Hematopoietic multipotent progenitor cell treated with erythropoietin and hydrocortisone succinate and interleukin-3 and kit ligand, for 15 days (in vitro differentiated cells): ENCODE results near the gene TRERF1.
A peak's percentile ranks its signal among the peaks of the same experiment; 100 is the strongest.
"Not testable (repeated sequence)": the region's sequence is repeated elsewhere in the genome, so short reads cannot be mapped to it uniquely, and the experiment has no call there.

ENCODE experiments used
- DNase-seq: peaks from one replicate; pipeline ENCODE4 v3.0.0-alpha.2; 2015; ENCODE audit warnings: low spot score

Gene TRERF1

DNA sequence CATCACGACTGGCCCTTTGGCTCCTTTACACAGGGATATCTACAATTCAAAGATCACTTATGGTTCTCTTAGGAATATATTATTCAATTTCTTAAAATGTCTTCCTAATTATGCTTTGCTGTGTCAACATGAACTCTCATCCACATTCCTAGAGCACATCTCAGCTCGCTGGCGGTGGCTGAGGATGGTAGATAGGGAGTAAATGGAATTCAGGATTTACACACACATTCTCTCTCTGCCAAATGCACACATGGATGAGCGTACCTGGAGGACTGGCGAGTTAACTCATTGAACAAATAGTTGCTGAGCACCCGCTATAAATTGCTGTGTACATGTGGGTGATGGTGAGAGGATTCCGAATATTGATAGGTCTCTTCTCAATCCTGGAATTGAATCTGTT is 229.3 kb downstream of the TRERF1 start:
- no peak for DNase-seq

DNA sequence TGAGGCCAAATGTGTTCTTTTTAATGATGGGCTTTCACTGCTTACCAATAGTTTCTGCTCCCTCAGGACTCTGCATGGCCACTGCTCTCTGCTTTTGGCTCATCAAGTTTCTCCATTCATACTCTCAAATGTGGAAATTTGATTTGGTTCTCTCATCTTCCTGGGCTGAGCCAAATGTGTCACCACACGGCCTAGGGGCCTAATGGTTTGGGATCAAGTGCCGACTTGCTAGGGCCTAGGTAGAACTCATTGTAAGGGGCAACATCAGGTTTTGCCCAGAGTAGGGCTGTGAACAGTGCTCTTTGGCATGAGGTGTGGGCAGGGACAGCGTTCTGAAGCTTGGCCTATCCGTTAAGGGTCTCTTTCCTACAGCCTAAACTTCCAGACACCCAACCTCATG is 230.2 kb downstream of the TRERF1 start:
- no peak for DNase-seq

DNA sequence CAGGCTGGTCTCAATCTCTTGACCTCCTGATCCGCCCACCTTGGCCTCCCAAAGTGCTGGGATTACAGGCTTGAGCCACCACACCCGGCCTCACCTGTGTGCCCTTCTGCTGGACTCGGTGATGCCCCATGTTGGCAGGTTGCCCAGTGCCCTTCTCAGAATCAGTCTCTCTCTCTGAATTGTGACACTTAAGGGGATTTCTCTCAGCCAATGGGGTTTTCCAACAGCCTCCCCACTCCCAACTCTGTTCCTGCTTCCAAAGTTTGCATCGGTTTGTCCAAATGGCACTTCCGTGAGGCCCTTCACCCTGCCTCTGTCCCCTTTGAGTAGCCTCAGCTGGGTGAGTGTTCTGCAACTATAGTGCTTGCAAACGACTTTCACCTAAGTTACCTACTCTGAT is 230.9 kb downstream of the TRERF1 start:
- no peak for DNase-seq

DNA sequence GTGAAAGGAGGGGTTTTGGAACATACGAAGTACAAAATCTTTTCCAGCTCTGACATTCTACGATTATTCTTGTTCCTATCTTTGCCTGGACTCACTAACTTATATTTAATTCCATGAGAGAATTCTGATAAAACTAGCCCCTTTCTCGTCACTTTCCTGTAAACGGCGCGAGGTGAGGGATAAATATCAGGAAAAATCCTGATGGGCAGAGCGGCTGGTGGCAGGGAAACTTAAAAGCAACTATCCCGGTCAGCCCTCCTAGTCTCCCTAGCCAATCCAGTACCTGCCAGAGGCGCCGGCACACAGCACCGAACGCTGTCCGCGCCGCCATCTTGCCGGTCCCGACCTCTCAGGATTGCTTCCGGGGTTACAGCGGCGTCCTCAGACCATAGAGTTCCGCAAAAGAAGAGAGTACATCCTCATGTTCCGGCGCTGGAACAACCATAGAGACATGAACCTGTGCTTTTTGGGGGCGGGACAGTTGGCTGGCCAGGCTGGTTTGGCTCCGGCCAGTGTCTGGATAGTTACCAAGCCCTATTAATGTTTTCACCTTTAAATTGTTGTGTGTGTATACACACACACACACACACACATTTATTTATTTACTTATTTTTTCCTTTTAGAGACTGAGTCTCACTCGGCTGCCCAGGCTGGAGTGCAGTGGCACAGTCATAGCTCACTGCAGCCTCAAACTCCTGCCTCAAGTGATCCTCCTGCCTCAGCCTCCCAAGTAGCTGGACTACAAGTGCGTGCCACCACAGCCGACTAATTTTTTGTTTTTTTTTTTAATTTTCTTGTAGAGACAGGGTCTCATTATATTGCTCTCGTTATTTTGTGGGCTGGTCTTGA is 234.0 kb downstream of the TRERF1 start, which contains the start of gene MRPS10:
MRPS10 (minus strand) TSS at position 343 of the 849 bp plus-strand sequence; CDS start at position 331, 12 bp downstream.
- peak; percentile 93 for DNase-seq

DNA sequence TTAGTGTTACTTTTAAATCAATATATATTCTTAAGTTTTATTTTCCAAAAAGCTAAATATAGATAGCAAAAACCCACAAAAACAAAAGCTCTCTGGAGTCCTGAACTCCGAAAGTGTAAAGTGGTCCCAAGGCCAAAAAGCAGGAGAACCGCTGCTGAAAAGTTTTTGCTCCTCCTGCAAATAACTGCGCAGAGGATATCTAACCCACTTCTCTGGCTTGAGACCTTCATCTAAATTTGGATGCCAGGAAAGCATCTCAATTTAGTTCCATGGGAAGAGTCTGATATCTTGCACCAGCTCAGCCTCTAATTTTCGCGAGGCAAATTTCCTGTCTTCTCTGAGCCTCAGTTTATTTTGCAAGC is 234.6 kb downstream of the TRERF1 start:
- peak; percentile 24 for DNase-seq

DNA sequence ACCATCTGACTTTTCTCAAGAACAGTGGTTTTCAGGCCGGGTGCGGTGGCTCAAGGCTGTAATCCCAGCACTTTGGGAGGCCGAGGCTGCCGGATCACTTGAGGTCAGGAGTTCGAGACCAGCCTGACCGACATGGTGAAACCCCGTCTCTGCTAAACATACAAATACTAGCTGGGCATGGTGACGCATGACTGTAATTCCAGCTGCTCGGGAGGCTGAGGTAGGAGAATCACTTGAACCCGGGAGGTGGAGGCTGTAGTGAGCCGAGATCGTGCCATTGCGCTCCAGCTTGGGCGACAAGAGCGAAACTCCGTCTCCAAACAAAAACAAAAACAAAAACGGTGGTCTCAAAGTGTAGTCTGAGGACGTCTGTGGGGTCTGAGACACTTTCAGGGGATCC is 235.2 kb downstream of the TRERF1 start:
- not testable (repeated sequence) for DNase-seq

DNA sequence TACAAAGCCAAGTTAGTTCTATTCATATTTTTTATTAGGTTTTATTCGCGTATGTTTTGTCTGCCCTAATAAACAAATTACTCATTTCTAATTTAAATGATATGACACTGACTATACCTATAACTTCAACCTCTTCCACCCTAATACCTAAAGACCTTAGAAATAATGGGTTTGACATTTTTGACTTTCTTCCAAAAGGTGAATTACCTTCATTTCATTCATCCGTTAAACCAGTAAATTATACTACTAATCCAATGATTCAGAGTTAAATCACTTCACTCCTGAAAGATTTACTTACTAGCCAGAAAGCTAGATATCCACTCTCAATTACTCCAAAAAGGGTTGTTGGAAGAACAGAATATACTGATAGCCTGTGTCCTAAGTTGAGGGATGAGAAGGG is 239.3 kb downstream of the TRERF1 start:
- no peak for DNase-seq

DNA sequence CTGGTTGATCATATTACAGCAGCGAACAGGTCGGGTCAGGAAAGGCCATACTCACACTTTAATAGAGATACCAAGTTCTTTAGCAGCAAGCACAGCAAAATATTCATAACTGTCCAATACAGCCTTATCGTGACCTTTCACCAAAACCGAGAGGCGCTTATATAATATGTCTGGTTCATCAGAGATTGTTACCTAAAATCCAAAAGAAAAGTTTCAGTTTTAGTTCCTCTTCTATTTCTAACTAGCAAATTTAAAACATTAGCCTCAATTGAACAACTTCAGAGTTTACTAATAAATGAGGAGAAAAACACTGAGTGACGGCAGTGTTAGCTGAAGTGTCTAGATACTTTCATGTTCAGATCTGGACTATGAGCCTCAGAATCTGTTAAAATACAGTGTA is 240.0 kb downstream of the TRERF1 start:
- DNase-seq, result no peak

DNA sequence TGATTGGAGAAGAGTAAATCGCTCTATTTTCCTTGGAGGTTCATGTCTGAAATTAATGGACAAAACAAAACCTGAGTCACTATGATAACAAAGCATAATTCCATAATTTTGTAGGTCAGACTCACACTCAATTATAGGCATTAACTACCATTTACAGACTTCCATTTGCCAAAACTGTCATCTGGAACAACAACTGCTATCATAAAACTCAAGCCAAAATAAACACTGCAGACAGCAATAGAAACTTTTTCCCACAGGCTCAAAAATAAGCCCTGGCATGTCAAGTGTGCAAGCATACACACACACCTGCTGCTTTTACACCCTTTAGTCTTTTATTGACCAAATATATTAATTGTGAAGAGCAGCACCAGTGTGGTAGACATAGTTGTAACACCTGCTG is 241.2 kb downstream of the TRERF1 start:
- DNase-seq, result no peak

DNA sequence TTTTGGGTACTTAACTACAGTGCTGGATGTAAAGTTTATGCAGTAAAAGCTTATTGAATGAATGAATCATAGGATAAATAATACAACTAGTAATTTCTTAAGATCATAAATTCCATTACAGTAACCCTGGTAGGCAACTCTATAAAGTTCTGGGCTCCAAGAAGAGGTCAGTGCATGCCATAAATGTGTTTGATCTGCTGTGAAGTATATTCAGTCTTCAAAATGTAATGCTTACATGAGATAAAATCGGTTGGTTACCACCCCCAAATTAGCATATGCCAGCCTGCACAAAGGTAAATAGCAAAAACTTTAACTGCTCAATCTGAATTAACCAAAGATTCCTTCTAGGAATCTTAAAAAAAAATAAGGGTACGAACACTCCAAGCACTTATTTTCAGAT is 244.2 kb downstream of the TRERF1 start:
- not testable (repeated sequence) for DNase-seq

DNA sequence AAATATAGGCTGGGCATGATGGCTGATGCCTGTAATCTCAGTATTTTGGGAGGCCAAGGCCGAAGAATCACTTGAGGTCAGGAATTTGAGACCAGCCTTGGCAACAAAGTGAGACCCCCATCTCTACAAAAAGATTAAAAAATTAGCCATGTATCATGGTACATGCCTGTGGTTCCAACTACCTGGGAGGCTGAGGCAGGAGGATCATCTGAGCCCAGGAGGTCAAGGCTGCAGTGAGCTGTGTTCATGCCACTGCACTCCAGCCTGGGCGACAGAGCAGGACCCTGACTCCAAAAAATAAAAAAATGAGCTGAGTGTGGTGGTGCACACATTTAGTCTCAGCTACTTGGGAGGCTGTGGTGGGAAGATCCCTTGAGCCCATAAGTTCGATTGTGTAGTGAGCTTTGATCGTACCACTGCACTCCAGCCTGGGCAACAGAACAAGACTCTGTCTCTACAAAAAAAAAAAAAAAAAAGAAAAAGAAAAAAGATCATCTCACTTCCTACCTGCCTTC is 246.9 kb downstream of the TRERF1 start:
- DNase-seq, result no peak

DNA sequence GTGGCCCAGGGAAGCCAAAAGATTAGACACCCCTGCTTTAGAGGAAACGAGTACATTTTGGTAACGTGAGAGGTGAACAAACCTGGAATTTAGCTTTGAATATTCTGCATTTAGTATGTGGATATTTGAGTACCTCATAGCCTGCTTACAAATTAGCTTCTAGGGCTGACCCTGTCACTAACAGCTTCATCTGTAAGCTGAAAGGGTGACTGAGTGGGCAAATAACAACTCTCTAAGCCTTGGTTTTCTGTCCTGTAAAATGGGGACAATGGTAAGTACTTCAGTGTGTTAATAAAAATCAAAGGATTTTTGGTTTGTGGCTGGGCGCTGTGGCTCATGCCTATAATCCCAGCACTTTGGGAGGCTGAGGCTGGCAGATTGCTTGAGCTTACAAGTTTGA is 248.5 kb downstream of the TRERF1 start:
- DNase-seq, result no peak

DNA sequence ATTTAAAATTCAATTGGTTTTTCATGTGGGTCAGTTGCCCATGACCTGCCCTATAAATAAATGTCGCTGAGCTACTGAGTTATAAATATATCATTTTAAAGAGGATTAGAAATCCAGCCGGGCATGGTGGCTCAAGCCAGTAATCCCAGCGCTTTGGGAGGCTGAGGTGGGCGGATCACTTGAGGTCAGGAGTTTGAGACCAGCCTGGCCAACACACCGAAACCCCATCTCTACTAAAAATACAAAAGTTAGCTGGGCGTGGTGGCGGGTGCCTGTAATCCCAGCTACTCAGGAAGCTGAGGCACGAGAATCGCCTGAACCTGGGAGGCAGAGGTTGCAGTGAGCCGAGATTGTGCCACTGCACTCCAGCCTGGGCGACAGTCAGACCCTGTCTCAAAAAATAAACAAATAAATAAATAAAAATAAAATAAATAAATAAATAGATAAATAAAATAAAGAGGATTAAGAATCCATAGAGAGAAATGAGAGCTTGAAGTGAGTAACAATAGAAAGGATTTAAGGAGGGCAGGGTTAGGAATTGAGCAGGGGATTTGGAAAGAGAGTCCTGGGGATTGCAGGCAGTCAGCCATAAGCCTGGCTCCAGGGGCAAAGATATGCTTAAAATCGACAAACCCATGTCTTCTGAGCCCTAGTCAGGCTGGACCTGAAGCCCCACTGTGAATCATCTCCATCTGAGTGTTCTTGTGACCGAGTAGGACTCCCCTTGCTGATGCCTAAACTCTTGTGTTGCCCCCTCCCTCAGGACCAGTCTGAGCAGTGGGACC is 249.4 kb downstream of the TRERF1 start:
- DNase-seq, result not testable (repeated sequence)

DNA sequence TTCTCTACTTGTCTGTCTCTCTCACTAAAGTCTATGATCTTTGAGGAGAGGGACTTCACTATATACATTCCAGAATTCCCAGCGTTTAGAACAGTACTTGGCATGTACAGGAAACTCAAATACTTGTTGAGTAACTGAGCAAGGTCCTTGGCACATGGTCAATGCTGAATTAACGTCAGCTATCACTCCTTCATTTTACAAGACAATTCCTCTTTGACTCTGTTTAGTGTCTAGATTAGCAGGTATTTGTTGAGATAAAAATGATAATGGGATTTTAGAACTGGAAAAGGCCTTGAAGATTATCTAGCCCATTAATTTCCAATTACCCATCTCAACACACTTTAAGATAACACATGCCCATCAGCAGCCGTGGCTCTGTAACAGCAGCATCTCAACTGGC is 250.3 kb downstream of the TRERF1 start:
- DNase-seq, result no peak

DNA sequence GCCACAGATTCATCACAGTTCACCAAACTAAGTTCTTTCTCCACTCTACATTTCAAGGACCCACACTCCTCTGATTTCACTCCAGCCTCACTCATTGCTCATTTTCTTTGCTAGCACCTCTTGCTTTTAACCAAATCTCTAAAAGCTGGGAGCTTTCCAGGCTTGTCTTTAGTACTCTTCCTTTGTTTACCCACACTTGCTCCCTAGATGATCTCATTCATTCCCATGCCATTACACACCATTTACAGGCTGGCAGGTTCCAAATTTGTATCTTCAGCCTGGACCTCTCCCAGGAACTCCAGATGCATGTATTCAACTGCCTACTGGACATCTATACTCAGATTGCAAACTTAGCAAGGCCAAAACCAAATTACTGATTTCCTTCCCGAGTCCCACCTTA is 251.7 kb downstream of the TRERF1 start:
- DNase-seq, result no peak

DNA sequence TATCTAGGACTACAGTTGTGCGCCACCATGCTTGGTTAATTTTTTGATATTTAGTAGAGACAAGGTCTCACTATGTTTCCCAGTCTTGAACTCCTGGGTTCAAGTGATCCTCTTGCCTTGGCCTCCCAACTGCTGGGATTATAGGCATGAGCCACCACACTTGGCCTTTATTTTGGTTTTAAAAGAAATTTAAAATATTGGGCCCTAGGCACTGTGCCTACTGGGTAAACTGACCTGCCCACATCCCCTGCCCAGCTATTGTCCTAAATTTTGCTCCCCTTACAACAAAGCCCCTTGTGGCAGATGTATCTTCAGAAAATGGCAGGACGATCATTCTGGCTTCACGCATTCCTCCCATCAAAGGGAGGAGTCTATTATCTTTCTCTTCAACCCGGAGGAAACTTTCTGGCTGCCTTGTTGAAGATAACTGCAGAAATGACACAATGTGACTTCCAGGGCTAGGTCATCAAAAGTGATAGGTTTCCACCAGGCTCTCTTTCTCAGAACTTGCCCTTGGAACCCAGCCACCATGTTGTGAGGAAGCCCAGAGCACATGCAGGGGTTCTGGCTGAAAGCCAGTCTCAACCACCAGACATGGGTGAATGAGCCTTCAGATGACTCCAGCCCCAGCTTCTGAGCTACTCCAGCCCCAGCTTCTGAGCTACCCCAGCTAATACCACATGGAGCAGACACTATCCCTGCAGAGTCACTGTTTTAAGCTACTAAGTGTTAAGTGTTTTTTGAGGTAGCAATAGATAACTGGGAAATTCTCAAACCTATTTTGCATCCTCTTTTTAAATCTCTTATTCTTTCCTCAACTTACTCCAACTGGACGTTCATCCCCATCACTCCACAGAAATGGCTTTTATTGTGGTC is 252.4 kb downstream of the TRERF1 start:
- peak; percentile 81 for DNase-seq

DNA sequence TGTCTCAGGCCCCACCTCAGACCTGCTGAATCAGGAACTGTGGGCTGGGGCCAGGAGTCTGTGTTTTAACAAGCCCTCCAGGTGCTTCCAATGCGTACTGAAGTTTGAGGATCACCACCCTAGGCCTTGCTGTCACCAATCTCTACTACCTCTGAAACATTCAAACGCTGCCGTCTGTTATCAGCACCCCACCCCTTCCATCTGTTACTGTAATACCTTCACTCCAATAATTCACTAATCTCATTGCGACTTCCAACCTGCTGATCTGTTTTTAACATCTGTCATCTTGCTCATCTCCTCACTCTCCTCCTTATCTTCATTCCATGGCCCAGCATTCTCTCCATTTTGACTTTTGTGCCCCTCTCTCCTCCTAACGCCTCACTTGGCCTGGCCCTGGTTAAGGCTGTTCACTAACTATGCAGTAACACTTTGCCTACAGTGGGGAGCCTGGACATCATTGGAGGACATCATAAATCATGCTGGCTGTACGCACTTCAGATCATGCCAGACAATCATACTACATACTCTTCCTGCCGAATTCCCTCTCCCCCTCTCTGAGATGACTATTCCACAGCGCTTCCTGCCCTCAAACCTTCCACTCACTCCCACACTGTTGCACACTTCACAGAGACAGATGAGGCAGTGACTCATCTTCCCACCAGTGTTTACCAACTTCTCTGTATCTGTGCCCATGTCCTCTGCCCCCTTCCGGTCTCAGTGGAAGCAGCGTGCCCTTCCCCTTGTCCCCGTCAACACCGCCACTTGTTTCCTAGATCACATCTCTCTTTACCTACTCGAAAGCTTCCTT is 254.0 kb downstream of the TRERF1 start:
- DNase-seq, result peak; percentile 74

DNA sequence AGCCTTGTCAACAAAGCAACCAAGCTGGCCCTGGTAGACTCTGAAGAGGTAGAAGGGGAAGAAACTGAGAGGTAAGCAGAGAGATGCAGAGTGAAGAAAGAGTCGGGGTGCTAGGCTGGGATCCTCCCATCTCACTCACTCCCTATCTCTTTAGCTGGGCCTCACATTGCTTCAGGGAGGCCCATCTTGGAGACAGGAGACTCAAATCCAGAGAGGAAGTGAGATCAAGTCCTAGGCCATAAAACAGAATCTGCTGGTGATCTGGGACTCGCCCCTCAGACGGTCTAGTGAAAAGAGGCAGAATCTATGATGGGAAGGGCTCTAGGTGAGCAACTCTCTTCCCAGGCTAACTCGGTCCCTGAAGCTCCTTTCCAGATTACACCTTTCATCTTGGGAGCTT is 256.3 kb downstream of the TRERF1 start:
- DNase-seq, result no peak

DNA sequence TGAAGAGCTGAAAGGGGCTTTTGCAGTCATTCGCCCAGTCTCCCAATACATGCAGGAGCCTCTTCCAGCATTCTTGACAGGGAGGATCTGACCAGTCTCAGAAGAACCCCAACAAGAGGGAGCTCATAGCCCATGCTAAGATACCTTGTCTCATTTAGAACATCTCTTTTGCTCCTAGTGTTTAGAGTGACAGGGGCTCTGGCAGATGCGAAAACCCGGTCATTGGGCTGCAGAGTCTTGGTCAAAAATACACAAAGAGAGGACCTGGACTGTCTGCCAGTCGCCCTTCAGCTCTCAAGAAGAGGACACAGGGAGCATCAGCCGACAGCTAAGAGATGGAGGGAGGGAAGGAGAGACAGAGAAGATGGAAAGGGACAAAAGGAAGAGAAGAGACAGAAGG is 257.7 kb downstream of the TRERF1 start:
- no peak for DNase-seq

DNA sequence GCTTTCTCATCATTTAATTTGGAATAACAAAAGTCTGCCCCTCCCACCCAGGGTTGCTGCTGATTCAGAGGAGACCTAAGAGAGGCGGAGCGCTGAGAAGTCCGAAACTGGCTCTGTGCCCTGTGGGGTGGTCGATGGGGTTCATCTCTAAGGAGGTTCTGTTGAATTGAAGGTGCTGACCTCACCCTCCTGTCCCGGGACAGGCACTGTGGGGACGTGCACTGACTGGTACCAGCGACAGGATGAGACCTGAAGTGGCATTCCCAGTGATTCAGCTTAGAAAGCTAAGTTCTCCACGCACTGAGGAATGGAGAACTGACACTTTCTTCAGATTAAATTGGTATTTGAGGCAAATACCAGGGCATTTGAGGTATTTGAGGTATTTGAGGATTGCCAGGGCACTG is 258.2 kb downstream of the TRERF1 start:
- no peak for DNase-seq

DNA sequence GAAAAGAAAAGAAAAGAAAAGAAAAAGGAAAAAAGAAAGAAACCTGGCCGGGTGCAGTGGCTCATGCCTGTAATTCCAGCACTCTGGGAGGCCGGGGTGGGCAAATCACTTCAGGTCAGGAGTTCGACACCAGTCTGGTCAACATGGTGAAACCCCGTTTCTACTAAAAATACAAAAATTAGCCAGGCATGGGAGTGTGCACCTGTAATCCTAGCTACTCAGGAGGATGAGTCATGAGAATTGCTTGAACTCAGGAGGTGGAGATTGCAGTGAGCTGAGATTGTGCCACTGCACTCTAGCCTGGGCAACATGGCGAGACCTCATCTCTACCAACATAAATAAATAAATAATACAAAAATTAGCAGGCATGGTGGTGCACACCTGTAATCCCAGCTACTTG is 259.3 kb downstream of the TRERF1 start:
- not testable (repeated sequence) for DNase-seq
